ENCODE measurements around the gene SLC12A9.

Gene SLC12A9

GRCh38 chr7:100879685-100880261 lies 27.3 kb downstream of the SLC12A9 start:
- Histone ChIP-seq H3K9ac (ENCODE audit: low read length) (no peak overlapping the region), H3K27me3 (ENCODE audit: insufficient read depth, low read length) (no peaks in the 10 kb centered on the region), H3K4me3 (ENCODE audit: low read depth, low read length, poor library complexity, severe bottlenecking) (no peak overlapping the region), H3K79me2 (ENCODE audit: insufficient read depth, low read length) (peaks cover 60% of the 10 kb centered on the region), H3K9me2 (ENCODE audit: low read depth, low read length) (no peaks in the 10 kb centered on the region), H3K9me3 (ENCODE audit: low read length) (no peaks in the 10 kb centered on the region), H2AFZ (ENCODE audit: low read length) (no peak overlapping the region), H3K4me2 (ENCODE audit: low read length) (no peak overlapping the region), H3F3A (ENCODE audit: insufficient read depth, low read length) (no peaks in the 10 kb centered on the region), H3K4me1 (ENCODE audit: insufficient read depth, low read length, severe bottlenecking) (peaks cover 37% of the 10 kb centered on the region), H4K20me1 (ENCODE audit: insufficient read depth, low read length) (peaks cover 2% of the 10 kb centered on the region; the same call in 1 of the 2 replicates), H3K36me3 (ENCODE audit: insufficient read depth, low read length) (peaks cover 85% of the 10 kb centered on the region), H3K27ac (ENCODE audit: low read depth, low read length, poor library complexity, severe bottlenecking) (no peak overlapping the region)
- TF ChIP-seq, protein P1, sequence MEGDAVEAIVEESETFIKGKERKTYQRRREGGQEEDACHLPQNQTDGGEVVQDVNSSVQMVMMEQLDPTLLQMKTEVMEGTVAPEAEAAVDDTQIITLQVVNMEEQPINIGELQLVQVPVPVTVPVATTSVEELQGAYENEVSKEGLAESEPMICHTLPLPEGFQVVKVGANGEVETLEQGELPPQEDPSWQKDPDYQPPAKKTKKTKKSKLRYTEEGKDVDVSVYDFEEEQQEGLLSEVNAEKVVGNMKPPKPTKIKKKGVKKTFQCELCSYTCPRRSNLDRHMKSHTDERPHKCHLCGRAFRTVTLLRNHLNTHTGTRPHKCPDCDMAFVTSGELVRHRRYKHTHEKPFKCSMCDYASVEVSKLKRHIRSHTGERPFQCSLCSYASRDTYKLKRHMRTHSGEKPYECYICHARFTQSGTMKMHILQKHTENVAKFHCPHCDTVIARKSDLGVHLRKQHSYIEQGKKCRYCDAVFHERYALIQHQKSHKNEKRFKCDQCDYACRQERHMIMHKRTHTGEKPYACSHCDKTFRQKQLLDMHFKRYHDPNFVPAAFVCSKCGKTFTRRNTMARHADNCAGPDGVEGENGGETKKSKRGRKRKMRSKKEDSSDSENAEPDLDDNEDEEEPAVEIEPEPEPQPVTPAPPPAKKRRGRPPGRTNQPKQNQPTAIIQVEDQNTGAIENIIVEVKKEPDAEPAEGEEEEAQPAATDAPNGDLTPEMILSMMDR (IDR thresholded peaks at IDR 0.05; ENCODE audit: low read length) = no peak
- TF ChIP-seq EZH2 (IDR thresholded peaks at IDR 0.05; ENCODE audit: borderline replicate concordance, low read length) = no peak

GRCh38 chr7:100880645-100881044 lies 28.1 kb downstream of the SLC12A9 start:
- Histone ChIP-seq H3K27ac (ENCODE audit: low read depth, low read length, poor library complexity, severe bottlenecking) (no peak overlapping the region), H3K79me2 (ENCODE audit: insufficient read depth, low read length) (peaks cover 54% of the 10 kb centered on the region), H3K9me3 (ENCODE audit: low read length) (no peaks in the 10 kb centered on the region), H4K20me1 (ENCODE audit: insufficient read depth, low read length) (peaks cover 2% of the 10 kb centered on the region; the same call in 1 of the 2 replicates), H3F3A (ENCODE audit: insufficient read depth, low read length) (no peaks in the 10 kb centered on the region), H3K4me3 (ENCODE audit: low read depth, low read length, poor library complexity, severe bottlenecking) (no peak overlapping the region), H3K9ac (ENCODE audit: low read length) (no peak overlapping the region), H3K9me2 (ENCODE audit: low read depth, low read length) (no peaks in the 10 kb centered on the region), H3K4me2 (ENCODE audit: low read length) (no peak overlapping the region), H3K36me3 (ENCODE audit: insufficient read depth, low read length) (peaks cover 93% of the 10 kb centered on the region), H3K27me3 (ENCODE audit: insufficient read depth, low read length) (no peaks in the 10 kb centered on the region), H2AFZ (ENCODE audit: low read length) (no peak overlapping the region), H3K4me1 (ENCODE audit: insufficient read depth, low read length, severe bottlenecking) (peaks cover 37% of the 10 kb centered on the region)
- no peak for TF ChIP-seq EZH2 (IDR thresholded peaks at IDR 0.05; ENCODE audit: borderline replicate concordance, low read length)
- TF ChIP-seq, protein P1 (IDR thresholded peaks at IDR 0.05; ENCODE audit: low read length) = no peak

DNA sequence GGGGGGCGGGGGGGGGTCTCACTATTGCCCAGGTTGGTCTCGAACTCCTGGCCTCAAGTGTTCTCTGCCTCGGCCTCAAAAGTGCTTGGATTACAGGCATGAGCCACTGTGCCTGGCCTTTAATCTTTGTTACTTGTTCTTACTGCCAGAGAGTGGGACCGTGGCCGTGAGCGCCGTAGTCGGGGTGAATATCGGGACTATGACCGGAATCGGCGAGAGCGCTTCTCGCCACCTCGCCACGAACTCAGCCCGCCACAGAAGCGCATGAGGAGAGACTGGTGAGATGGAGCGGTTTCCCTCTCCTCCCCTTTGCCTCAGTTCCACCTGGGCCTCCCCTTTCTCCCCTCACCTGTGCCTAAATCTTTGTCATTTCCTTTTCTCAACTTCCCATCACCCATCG lies 28.6 kb downstream of the SLC12A9 start:
- H3K36me3 ChIP-seq (ENCODE audit: insufficient read depth, low read length) = peaks cover 98% of the 10 kb centered on the region
- no peak overlapping the region for H3K9ac ChIP-seq (ENCODE audit: low read length)
- peaks cover 33% of the 10 kb centered on the region for H3K4me1 ChIP-seq (ENCODE audit: insufficient read depth, low read length, severe bottlenecking)
- H4K20me1 ChIP-seq (ENCODE audit: insufficient read depth, low read length) = peaks cover 2% of the 10 kb centered on the region; the same call in 1 of the 2 replicates
- no peaks in the 10 kb centered on the region for H3F3A ChIP-seq (ENCODE audit: insufficient read depth, low read length)
- H3K27me3 ChIP-seq (ENCODE audit: insufficient read depth, low read length) = no peaks in the 10 kb centered on the region
- H3K4me3 ChIP-seq (ENCODE audit: low read depth, low read length, poor library complexity, severe bottlenecking) = no peak overlapping the region
- TF ChIP-seq EZH2 (IDR thresholded peaks at IDR 0.05; ENCODE audit: borderline replicate concordance, low read length) = no peak
- TF ChIP-seq, protein P1 (IDR thresholded peaks at IDR 0.05; ENCODE audit: low read length) = no peak
- H3K79me2 ChIP-seq (ENCODE audit: insufficient read depth, low read length) = peaks cover 49% of the 10 kb centered on the region
- no peak overlapping the region for H3K27ac ChIP-seq (ENCODE audit: low read depth, low read length, poor library complexity, severe bottlenecking)
- no peak overlapping the region for H2AFZ ChIP-seq (ENCODE audit: low read length)
- no peaks in the 10 kb centered on the region for H3K9me2 ChIP-seq (ENCODE audit: low read depth, low read length)
- H3K4me2 ChIP-seq (ENCODE audit: low read length) = no peak overlapping the region
- H3K9me3 ChIP-seq (ENCODE audit: low read length) = no peaks in the 10 kb centered on the region
